HEK293 (cell line): ENCODE measurements around the gene INPP4B.

Experiments
- CTCF ChIA-PET: fragments of 350-600 bp; formaldehyde crosslinking; extraction: SDS; loops from one replicate; lab custom pipeline; 2021; ENCODE audit warnings: antibody characterized with exemption; lab: Yijun Ruan, JAX
- POLR2A ChIA-PET: fragments of 300-600 bp; formaldehyde crosslinking; extraction: SDS; loops from one replicate; lab custom pipeline; 2020; ENCODE audit warnings: antibody characterized with exemption, inconsistent platforms; lab: Yijun Ruan, JAX
- H3K27ac ChIP-seq: fragments of 200-500 bp; sonication (Bioruptor generic); 2 replicates; pipeline ENCODE4 v1.5.1; 2014; ENCODE audit warnings: low read depth, low read length, control low read depth, inconsistent platforms; ENCODE audit errors: extremely low read depth
- H3K36me3 ChIP-seq, 2 experiments: fragments of 200-500 bp in 1 of 2; sonication (Bioruptor generic) in 1 of 2; 1 replicate in 1 of 2; 2 replicates in 1 of 2; pipeline ENCODE4 v1.5.1; 2014 to 2017; ENCODE audit warnings: inconsistent platforms in 2 of 2, low read length in 2 of 2; ENCODE audit not compliant: control insufficient read depth in 2 of 2, insufficient read depth in 1 of 2
- H3K4me1 ChIP-seq: fragments of 200-500 bp; sonication (Bioruptor generic); 2 replicates; pipeline ENCODE4 v1.5.1; 2014; ENCODE audit warnings: mild to moderate bottlenecking, low read length, inconsistent platforms; ENCODE audit not compliant: control insufficient read depth, insufficient read depth
- H3K4me3 ChIP-seq: 2 replicates; pipeline ENCODE4 v1.5.1; 2011; ENCODE audit warnings: low read depth, mild to moderate bottlenecking, control low read depth, low read length, moderate library complexity
- H3K9me3 ChIP-seq: fragments of 200-500 bp; sonication (Bioruptor generic); 2 replicates; pipeline ENCODE4 v1.5.1; 2014; ENCODE audit warnings: low read depth, low read length, inconsistent platforms; ENCODE audit not compliant: control insufficient read depth, insufficient read depth
- HOXA7 ChIP-seq: sonication (generic); formaldehyde crosslinking; IDR thresholded peaks from 2 replicates; pipeline ENCODE4 v1.8.1; 2022; ENCODE audit warnings: missing genetic modification reagents, borderline replicate concordance
- KLF1 ChIP-seq: fragments of 450-650 bp; formaldehyde crosslinking; IDR thresholded peaks from 2 replicates; pipeline ENCODE4 v1.5.1; 2016; ENCODE audit warnings: missing biosample characterization, missing genetic modification characterization
- KLF10 ChIP-seq: fragments of 450-650 bp; IDR thresholded peaks from 2 replicates; pipeline ENCODE4 v1.5.1; 2018; ENCODE audit warnings: missing biosample characterization, mild to moderate bottlenecking, missing genetic modification characterization
- OVOL3 ChIP-seq: fragments of 450-650 bp; formaldehyde crosslinking; IDR thresholded peaks from 2 replicates; pipeline ENCODE4 v1.5.1; 2016; ENCODE audit warnings: missing biosample characterization, missing genetic modification characterization
- SP2 ChIP-seq: fragments of 450-650 bp; formaldehyde crosslinking; IDR thresholded peaks from 2 replicates; pipeline ENCODE4 v1.5.1; 2016; ENCODE audit warnings: missing biosample characterization, missing genetic modification characterization
- ZFP37 ChIP-seq: fragments of 450-650 bp; formaldehyde crosslinking; IDR thresholded peaks from 2 replicates; pipeline ENCODE4 v1.5.1; 2016; ENCODE audit warnings: missing biosample characterization, missing genetic modification characterization
- ZNF138 ChIP-seq: fragments of 450-650 bp; formaldehyde crosslinking; IDR thresholded peaks from 2 replicates; pipeline ENCODE4 v1.5.1; 2016; ENCODE audit warnings: missing biosample characterization, missing genetic modification characterization, borderline replicate concordance
- ZNF16 ChIP-seq: fragments of 450-650 bp; formaldehyde crosslinking; IDR thresholded peaks from 2 replicates; pipeline ENCODE4 v1.5.1; 2016; ENCODE audit warnings: low read depth, missing biosample characterization, missing genetic modification characterization
- ZNF184 ChIP-seq: fragments of 450-650 bp; IDR thresholded peaks from 2 replicates; pipeline ENCODE4 v1.5.1; 2018; ENCODE audit warnings: missing biosample characterization, mild to moderate bottlenecking, missing genetic modification characterization
- ZNF223 ChIP-seq: fragments of 450-650 bp; formaldehyde crosslinking; IDR thresholded peaks from 2 replicates; pipeline ENCODE4 v1.5.1; 2016; ENCODE audit warnings: missing biosample characterization, missing genetic modification characterization
- ZNF350 ChIP-seq: fragments of 450-650 bp; formaldehyde crosslinking; IDR thresholded peaks from 2 replicates; pipeline ENCODE4 v1.5.0; 2017; ENCODE audit warnings: missing biosample characterization, mild to moderate bottlenecking, missing genetic modification characterization
- ZNF514 ChIP-seq: fragments of 450-650 bp; formaldehyde crosslinking; IDR thresholded peaks from 2 replicates; pipeline ENCODE4 v1.5.1; 2016; ENCODE audit warnings: missing biosample characterization, missing genetic modification characterization
- ZNF529 ChIP-seq: fragments of 450-650 bp; formaldehyde crosslinking; IDR thresholded peaks from 2 replicates; pipeline ENCODE4 v1.5.1; 2017; ENCODE audit warnings: missing genetic modification characterization, missing biosample characterization; ENCODE audit not compliant: insufficient replicate concordance
- ZNF585B ChIP-seq: fragments of 450-650 bp; formaldehyde crosslinking; IDR thresholded peaks from 2 replicates; pipeline ENCODE4 v1.5.1; 2016; ENCODE audit warnings: missing biosample characterization, missing genetic modification characterization
- ZNF600 ChIP-seq: fragments of 450-650 bp; formaldehyde crosslinking; IDR thresholded peaks from 2 replicates; pipeline ENCODE4 v1.5.1; 2016; ENCODE audit warnings: missing biosample characterization, missing genetic modification characterization
- ZNF610 ChIP-seq: fragments of 450-650 bp; formaldehyde crosslinking; IDR thresholded peaks from 2 replicates; pipeline ENCODE4 v1.5.1; 2016; ENCODE audit warnings: missing biosample characterization, missing genetic modification characterization, borderline replicate concordance
- ZNF623 ChIP-seq: fragments of 450-650 bp; formaldehyde crosslinking; IDR thresholded peaks from 2 replicates; pipeline ENCODE4 v1.5.1; 2016; ENCODE audit warnings: missing biosample characterization, missing genetic modification characterization
- ZNF660 ChIP-seq: fragments of 450-650 bp; IDR thresholded peaks from 2 replicates; pipeline ENCODE4 v1.5.1; 2018; ENCODE audit warnings: missing biosample characterization, mild to moderate bottlenecking, missing genetic modification characterization
- ZNF707 ChIP-seq: fragments of 450-650 bp; formaldehyde crosslinking; IDR thresholded peaks from 2 replicates; pipeline ENCODE4 v1.5.1; 2016; ENCODE audit warnings: missing biosample characterization, missing genetic modification characterization
- TF ChIP-seq, protein P1 (sequence below): fragments of 450-650 bp; formaldehyde crosslinking; IDR thresholded peaks from 2 replicates; pipeline ENCODE4 v1.5.1; 2016; ENCODE audit warnings: missing biosample characterization, missing genetic modification characterization, borderline replicate concordance
- TF ChIP-seq, protein P2 (sequence below): fragments of 450-650 bp; formaldehyde crosslinking; IDR thresholded peaks from 2 replicates; pipeline ENCODE4 v1.5.1; 2016; ENCODE audit warnings: missing biosample characterization, missing genetic modification characterization
- TF ChIP-seq, protein P3 (sequence below): fragments of 450-650 bp; formaldehyde crosslinking; IDR thresholded peaks from 2 replicates; pipeline ENCODE4 v1.5.1; 2016; ENCODE audit warnings: missing biosample characterization, missing genetic modification characterization
- TF ChIP-seq, protein P4 (sequence below): fragments of 450-650 bp; IDR thresholded peaks from 2 replicates; pipeline ENCODE4 v1.5.1; 2018; ENCODE audit warnings: missing biosample characterization, mild to moderate bottlenecking, missing genetic modification characterization

INPP4B gene

DNA sequence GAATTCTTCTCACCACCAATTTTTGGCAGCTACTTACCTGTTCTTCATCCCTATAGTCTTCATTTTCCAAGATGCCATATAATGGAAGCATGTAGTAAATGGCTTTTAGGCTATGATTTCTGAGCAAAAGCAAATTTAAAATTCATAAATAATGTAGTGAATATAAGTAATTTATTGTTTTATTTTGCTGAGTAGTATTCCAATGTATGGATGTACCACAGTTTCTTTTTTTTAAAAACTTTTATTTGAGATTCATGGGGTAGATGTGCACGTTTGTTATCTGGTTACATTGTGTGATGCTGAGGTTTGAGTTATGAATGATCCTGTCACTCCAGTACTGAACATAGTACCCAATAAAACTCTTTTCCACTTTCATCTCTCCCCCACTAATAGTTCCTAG is 840.6 kb downstream of the INPP4B start:
- Histone ChIP-seq H3K27ac (no peak overlapping the region), H3K4me3 (no peak overlapping the region), H3K36me3 (no peaks in the 10 kb centered on the region)
- POLR2A ChIA-PET: no interaction called here
- TF ChIP-seq ZNF184 (tag by site-specific recombination) (no peak), ZNF585B (tag by site-specific recombination) (no peak)
- TF ChIP-seq, all 188 proteins: peak for 0
- no peaks in the 10 kb centered on the region for H3K4me1 ChIP-seq
- no peaks in the 10 kb centered on the region for H3K9me3 ChIP-seq
- CTCF ChIA-PET: no interaction called here

DNA sequence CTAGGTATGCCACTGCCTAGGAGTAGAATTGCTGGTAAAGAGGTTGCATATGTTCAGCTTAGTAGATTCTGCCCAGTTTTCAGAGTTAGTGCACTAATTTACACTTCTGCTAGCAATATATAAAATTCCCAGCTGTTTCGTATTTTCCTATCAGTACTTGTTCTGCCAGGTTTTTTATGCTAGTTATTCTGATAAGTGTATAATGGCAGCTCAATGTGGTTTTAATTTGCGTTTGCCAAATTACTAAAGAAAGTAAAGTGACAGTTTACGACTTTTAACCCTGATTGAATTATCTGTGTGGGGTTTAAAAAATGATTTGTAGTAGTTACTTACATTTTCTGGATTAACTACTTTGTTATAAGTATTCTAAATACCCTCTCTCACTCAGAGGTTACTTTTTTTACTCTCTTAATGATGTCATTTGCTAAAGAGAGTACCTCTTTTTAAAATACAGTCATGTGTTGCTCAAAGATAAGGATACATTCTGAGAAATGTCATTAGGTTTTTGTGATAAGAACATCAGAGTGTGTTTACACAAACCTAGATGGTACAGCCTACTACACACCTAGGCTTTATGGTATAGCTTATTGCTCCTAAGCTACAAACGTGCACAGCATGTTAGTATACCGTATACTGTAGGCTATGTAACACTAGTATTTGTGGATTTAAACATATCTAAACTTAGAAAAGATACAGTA is 846.5 kb downstream of the INPP4B start:
- Histone ChIP-seq H3K4me3 (no peak overlapping the region), H3K36me3 (no peaks in the 10 kb centered on the region), H3K9me3 (no peaks in the 10 kb centered on the region), H3K4me1 (no peaks in the 10 kb centered on the region), H3K27ac (no peak overlapping the region)
- TF ChIP-seq, protein P1, sequence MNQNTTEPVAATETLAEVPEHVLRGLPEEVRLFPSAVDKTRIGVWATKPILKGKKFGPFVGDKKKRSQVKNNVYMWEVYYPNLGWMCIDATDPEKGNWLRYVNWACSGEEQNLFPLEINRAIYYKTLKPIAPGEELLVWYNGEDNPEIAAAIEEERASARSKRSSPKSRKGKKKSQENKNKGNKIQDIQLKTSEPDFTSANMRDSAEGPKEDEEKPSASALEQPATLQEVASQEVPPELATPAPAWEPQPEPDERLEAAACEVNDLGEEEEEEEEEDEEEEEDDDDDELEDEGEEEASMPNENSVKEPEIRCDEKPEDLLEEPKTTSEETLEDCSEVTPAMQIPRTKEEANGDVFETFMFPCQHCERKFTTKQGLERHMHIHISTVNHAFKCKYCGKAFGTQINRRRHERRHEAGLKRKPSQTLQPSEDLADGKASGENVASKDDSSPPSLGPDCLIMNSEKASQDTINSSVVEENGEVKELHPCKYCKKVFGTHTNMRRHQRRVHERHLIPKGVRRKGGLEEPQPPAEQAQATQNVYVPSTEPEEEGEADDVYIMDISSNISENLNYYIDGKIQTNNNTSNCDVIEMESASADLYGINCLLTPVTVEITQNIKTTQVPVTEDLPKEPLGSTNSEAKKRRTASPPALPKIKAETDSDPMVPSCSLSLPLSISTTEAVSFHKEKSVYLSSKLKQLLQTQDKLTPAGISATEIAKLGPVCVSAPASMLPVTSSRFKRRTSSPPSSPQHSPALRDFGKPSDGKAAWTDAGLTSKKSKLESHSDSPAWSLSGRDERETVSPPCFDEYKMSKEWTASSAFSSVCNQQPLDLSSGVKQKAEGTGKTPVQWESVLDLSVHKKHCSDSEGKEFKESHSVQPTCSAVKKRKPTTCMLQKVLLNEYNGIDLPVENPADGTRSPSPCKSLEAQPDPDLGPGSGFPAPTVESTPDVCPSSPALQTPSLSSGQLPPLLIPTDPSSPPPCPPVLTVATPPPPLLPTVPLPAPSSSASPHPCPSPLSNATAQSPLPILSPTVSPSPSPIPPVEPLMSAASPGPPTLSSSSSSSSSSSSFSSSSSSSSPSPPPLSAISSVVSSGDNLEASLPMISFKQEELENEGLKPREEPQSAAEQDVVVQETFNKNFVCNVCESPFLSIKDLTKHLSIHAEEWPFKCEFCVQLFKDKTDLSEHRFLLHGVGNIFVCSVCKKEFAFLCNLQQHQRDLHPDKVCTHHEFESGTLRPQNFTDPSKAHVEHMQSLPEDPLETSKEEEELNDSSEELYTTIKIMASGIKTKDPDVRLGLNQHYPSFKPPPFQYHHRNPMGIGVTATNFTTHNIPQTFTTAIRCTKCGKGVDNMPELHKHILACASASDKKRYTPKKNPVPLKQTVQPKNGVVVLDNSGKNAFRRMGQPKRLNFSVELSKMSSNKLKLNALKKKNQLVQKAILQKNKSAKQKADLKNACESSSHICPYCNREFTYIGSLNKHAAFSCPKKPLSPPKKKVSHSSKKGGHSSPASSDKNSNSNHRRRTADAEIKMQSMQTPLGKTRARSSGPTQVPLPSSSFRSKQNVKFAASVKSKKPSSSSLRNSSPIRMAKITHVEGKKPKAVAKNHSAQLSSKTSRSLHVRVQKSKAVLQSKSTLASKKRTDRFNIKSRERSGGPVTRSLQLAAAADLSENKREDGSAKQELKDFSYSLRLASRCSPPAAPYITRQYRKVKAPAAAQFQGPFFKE: no peak
- TF ChIP-seq, protein P2, sequence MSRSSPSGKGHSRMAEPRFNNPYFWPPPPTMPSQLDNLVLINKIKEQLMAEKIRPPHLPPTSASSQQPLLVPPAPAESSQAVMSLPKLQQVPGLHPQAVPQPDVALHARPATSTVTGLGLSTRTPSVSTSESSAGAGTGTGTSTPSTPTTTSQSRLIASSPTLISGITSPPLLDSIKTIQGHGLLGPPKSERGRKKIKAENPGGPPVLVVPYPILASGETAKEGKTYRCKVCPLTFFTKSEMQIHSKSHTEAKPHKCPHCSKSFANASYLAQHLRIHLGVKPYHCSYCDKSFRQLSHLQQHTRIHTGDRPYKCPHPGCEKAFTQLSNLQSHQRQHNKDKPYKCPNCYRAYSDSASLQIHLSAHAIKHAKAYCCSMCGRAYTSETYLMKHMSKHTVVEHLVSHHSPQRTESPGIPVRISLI: no peak
- TF ChIP-seq KLF10 (tag by site-specific recombination) (no peak), SP2 (tag by site-specific recombination) (no peak), ZNF514 (tag by site-specific recombination) (no peak)
- ChIA-PET CTCF (no interaction called here), POLR2A (no interaction called here)

DNA sequence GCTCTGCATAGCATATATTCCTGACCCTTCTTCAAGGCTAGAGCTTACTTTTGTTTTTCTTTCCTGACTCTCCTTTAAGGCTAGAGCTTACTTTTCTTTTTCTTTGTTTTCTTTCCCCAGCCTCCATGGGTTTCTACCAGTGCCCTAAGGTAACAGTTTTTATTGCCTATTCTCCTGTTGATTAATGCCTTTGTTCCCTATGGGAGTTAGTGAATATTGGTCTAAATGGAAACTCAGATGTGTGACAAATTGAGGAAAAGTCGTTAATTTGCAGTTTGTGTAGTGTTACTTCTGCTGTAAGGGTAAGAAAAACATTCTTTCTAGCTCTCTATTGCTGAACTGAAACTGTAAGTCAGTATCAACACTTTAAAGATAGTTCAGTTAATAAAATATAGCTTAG is 851.0 kb downstream of the INPP4B start:
- ChIA-PET POLR2A (no interaction called here), CTCF (interaction anchor here (1.3 kb wide), 1 partner anchor 16 kb away, joined by 3 read pairs; no protein-coding TSS in a partner anchor)
- Histone ChIP-seq H3K27ac (no peak overlapping the region), H3K36me3 (no peaks in the 10 kb centered on the region), H3K4me3 (no peak overlapping the region), H3K9me3 (no peaks in the 10 kb centered on the region), H3K4me1 (no peaks in the 10 kb centered on the region)
- TF ChIP-seq ZNF660 (no peak), ZNF623 (tag by site-specific recombination) (no peak), ZFP37 (tag by site-specific recombination) (no peak), ZNF600 (no peak), ZNF223 (tag by site-specific recombination) (no peak), KLF1 (no peak), ZNF350 (tag by site-specific recombination) (no peak), ZNF610 (tag by site-specific recombination) (no peak), ZNF16 (tag by site-specific recombination) (no peak), ZNF707 (tag by site-specific recombination) (no peak), ZNF138 (tag by site-specific recombination) (no peak), ZNF529 (tag by site-specific recombination) (no peak), OVOL3 (tag by site-specific recombination) (no peak), HOXA7 (CRISPR knock-in tag) (no peak)
- TF ChIP-seq, protein P3, sequence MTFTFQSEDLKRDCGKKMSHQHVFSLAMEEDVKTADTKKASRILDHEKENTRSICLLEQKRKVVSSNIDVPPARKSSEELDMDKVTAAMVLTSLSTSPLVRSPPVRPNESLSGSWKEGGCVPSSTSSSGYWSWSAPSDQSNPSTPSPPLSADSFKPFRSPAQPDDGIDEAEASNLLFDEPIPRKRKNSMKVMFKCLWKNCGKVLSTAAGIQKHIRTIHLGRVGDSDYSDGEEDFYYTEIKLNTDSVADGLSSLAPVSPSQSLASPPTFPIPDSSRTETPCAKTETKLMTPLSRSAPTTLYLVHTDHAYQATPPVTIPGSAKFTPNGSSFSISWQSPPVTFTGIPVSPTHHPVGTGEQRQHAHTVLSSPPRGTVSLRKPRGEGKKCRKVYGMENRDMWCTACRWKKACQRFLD: no peak
- TF ChIP-seq, protein P4, sequence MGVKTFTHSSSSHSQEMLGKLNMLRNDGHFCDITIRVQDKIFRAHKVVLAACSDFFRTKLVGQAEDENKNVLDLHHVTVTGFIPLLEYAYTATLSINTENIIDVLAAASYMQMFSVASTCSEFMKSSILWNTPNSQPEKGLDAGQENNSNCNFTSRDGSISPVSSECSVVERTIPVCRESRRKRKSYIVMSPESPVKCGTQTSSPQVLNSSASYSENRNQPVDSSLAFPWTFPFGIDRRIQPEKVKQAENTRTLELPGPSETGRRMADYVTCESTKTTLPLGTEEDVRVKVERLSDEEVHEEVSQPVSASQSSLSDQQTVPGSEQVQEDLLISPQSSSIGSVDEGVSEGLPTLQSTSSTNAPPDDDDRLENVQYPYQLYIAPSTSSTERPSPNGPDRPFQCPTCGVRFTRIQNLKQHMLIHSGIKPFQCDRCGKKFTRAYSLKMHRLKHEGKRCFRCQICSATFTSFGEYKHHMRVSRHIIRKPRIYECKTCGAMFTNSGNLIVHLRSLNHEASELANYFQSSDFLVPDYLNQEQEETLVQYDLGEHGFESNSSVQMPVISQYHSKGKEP (tag by site-specific recombination): no peak
